Left ventricle myocardium inferior (tissue), 1 donor: ENCODE data around the gene PEF1. TPM values are rescaled to one million over a fixed set of nuclear protein-coding genes. Genes with fewer than 3 reads are reported as not detected.

Source experiments
- DNase-seq: peaks from one replicate; pipeline ENCODE4 v3.0.0-alpha.2; 2020
- H3K27ac ChIP-seq: fragments of 200-600 bp; replicated peaks from 2 replicates; pipeline ENCODE4 v1.8.0; 2021
- H3K27me3 ChIP-seq: fragments of 200-600 bp; 2 replicates; pipeline ENCODE4 v1.8.0; 2021; ENCODE audit warnings: low read depth
- H3K36me3 ChIP-seq: fragments of 200-600 bp; 2 replicates; pipeline ENCODE4 v1.8.0; 2021
- H3K4me1 ChIP-seq: fragments of 200-600 bp; 2 replicates; pipeline ENCODE4 v1.8.0; 2021
- H3K4me3 ChIP-seq: fragments of 200-600 bp; 2 replicates; pipeline ENCODE4 v1.8.0; 2021; ENCODE audit warnings: mild to moderate bottlenecking, moderate library complexity
- H3K9me3 ChIP-seq: fragments of 200-600 bp; replicated peaks from 2 replicates; pipeline ENCODE4 v1.8.0; 2021
- intact Hi-C: fragments of 100-400 bp; cut with micrococcal nuclease; formaldehyde crosslinking; loops from one replicate; pipeline ENCODE4 v1.11.0; 2022
- total RNA-seq: library from RNA; stranded (reverse); fragmentation: NEBNext Ultra II Directional; extraction: Animal tissue kit (Norgen Biotek cat#: 25700); gene quantifications from one replicate; pipeline ENCODE4 v1.2.1, GENCODE V29; 2021
- TF ChIP-seq, protein P1 (sequence below): fragments of 200-600 bp; IDR thresholded peaks from 2 replicates; pipeline ENCODE4 v1.8.0; 2021; ENCODE audit warnings: antibody characterized with exemption, mild to moderate bottlenecking, borderline replicate concordance
- donor health status: DM: no; HTN: yes; CAD: no; lungs with severe emphysema.

Gene PEF1
- total RNA-seq, 1 donor from 2014 or later, result 36.4 TPM

DNA sequence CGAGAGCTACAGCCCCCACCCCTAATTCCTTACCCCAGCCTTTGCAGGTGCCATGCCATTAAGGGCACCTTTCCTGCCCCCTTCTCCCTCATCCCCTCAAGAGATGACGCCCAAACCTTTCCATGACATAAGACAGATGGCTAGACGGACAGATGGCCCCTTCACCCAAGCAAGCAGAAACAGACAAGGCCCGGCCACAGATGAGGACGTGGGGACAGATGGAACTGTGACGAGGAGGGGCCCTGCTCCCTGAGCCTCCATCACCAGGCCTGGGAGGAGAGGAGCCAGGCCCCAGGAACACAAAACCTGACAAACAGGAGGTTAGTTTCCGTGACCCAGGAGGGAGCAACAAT lies 24.7 kb upstream of the PEF1 start:
- H3K9me3 ChIP-seq, result no peaks in the 10 kb centered on the region
- no peaks in the 10 kb centered on the region for H3K27me3 ChIP-seq
- no peak for DNase-seq
- H3K4me1 ChIP-seq, result peaks cover 76% of the 10 kb centered on the region
- peak overlapping the region; percentile 81 for H3K27ac ChIP-seq
- TF ChIP-seq, protein P1, sequence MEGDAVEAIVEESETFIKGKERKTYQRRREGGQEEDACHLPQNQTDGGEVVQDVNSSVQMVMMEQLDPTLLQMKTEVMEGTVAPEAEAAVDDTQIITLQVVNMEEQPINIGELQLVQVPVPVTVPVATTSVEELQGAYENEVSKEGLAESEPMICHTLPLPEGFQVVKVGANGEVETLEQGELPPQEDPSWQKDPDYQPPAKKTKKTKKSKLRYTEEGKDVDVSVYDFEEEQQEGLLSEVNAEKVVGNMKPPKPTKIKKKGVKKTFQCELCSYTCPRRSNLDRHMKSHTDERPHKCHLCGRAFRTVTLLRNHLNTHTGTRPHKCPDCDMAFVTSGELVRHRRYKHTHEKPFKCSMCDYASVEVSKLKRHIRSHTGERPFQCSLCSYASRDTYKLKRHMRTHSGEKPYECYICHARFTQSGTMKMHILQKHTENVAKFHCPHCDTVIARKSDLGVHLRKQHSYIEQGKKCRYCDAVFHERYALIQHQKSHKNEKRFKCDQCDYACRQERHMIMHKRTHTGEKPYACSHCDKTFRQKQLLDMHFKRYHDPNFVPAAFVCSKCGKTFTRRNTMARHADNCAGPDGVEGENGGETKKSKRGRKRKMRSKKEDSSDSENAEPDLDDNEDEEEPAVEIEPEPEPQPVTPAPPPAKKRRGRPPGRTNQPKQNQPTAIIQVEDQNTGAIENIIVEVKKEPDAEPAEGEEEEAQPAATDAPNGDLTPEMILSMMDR, result no peak
- peak overlapping the region; percentile 61 for H3K4me3 ChIP-seq
- no peaks in the 10 kb centered on the region for H3K36me3 ChIP-seq
- intact Hi-C loops, result loop anchor here (5.0 kb wide), 1 partner anchor 43 kb away; no protein-coding TSS in a partner anchor

DNA sequence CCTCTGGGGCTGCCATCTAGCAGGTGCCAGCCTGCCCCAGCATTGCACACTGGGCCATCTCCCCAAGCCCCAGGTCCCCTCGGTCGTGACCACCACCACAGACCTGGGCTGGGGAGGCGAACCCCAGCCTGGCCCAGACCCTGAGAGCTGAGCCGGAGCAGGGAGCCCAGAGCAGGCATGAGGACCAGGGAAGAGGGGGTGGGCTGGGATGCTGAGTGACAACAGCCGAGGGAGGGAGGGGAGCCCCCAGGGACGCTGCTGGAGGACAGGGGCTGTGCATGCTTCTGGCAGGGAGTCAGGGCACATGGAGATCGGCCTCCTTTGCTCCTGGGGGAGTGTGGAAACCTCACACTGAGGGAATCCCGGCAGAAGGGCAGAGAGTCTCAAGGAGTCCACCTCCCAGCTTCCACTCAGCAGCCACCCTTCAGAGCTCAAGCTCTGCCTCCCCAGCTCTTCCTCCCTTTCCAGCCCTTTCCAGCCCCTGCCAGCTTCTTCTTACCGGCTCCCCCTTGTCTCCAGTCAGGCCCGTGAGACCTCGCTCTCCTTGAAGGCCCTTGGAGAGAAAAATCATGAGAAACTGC lies 23.7 kb upstream of the PEF1 start:
- no peaks in the 10 kb centered on the region for H3K27me3 ChIP-seq
- TF ChIP-seq, protein P1, result no peak
- no peak overlapping the region for H3K27ac ChIP-seq
- intact Hi-C loops, result loop anchor here (5.0 kb wide), 1 partner anchor 44 kb away; no protein-coding TSS in a partner anchor
- DNase-seq, result no peak
- no peak overlapping the region for H3K4me3 ChIP-seq
- H3K36me3 ChIP-seq, result no peaks in the 10 kb centered on the region
- H3K4me1 ChIP-seq, result peaks cover 66% of the 10 kb centered on the region
- H3K9me3 ChIP-seq, result no peaks in the 10 kb centered on the region

DNA sequence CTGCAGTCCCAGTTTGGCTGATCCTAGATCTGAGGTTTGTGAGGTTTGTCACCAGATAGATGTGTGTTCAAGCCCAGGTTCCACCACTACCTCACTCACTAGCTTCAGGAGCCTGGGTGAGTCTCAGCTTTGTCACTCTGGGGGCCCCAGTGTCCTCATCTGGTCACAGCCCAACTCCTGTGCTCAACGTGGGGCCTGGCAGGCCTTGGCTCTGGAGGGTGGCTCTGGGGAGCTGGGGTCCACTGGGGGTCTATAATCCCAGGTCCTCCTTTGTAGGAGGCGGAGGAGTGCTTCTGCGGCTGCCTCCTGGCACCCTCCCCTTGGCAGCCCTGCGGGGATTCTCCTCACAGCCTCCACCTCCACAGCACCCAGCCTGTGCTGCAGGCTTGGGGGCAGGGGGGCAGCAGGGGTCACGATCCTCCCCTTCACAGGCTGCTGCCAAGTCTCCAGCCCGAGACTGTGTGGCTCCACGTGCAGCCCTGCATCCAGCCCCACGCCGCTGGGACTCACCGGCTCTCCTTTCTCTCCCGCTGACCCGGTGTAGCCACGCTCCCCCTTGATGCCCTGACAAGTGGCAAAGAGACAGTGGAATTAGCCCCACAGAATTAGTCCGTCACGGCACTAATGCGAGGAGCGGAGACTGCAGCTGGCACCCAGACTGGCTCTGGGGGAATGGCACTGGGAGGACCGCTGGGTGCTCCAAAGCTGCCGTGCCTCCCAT lies 22.5 kb upstream of the PEF1 start:
- no peaks in the 10 kb centered on the region for H3K36me3 ChIP-seq
- TF ChIP-seq, protein P1, result no peak
- H3K4me1 ChIP-seq, result peaks cover 54% of the 10 kb centered on the region
- H3K4me3 ChIP-seq, result no peak overlapping the region
- no peak for DNase-seq
- no peak overlapping the region for H3K27ac ChIP-seq
- intact Hi-C loops, result loop anchor here (5.0 kb wide), 1 partner anchor 45 kb away; no protein-coding TSS in a partner anchor
- no peaks in the 10 kb centered on the region for H3K9me3 ChIP-seq
- H3K27me3 ChIP-seq, result no peaks in the 10 kb centered on the region

DNA sequence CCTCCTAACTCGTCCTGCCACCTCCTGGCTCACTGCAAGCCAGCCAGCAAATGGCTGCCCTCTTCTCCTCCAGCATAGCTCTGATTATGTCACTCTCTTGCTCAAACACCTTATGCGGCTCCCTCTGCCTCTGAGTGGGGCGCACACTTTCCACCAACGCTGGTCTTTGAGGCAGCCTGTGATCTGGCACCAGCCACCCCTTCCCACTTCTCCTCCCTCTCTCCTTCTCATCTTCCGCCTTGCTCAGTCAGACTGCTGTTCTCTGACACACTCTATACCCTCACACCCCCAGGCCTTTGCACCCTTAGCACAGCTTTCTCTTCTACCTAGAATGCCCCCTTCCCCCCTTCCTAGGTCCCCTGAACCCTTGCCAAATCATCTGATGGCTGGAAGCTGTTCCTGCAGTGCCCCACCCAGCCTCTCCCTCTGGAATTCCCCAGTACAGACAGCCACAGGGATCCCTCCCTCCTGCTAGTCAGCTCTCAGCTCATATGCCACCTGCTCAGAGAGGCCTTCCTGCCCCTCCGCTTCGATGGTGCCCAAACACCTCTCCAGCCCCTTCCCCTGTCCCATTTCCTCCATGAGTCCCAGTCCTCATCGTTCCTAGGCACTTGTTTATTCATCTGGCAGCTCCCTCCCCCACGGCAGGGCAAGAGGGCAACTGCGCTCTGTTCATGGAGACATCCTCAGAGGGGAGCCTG lies 21.7 kb upstream of the PEF1 start:
- no peak overlapping the region for H3K27ac ChIP-seq
- no peaks in the 10 kb centered on the region for H3K27me3 ChIP-seq
- H3K36me3 ChIP-seq, result no peaks in the 10 kb centered on the region
- TF ChIP-seq, protein P1, result no peak
- no peaks in the 10 kb centered on the region for H3K9me3 ChIP-seq
- no peak for DNase-seq
- intact Hi-C loops, result loop anchor here (5.0 kb wide), 1 partner anchor 46 kb away; no protein-coding TSS in a partner anchor
- H3K4me1 ChIP-seq, result peaks cover 46% of the 10 kb centered on the region
- no peak overlapping the region for H3K4me3 ChIP-seq

DNA sequence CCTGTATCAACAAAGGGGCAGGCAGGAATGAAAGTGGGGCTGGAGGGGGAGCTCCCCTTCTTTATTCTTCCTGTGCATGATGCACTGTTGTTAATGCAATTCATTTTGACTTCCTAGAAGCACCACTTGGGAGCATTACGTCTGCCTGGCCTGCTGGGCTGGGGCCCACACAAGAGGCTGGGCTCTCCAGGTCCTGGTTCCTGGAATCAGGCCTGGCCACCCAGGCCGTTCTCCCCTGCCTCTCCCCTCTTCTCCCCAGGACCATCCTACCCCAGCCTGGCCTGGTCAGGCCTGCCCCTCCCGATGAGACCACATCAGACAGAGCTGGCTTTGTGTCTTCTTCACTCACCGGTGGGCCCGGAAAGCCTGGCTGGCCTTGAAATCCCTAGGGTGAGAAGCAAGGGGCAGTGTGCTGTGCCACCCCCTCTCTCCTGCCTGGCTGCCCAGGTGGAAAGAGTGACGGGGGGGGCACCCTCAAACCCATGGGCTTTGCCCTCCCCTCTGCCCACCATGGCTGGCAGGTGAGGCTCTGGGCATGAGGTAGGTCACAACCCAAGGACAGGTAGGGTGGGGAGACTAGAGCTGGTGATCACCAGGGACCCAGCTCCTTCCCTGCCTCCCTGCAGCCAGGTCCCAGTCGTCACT lies 20.7 kb upstream of the PEF1 start:
- Histone ChIP-seq H3K36me3 (no peaks in the 10 kb centered on the region), H3K27me3 (no peaks in the 10 kb centered on the region), H3K9me3 (no peaks in the 10 kb centered on the region), H3K4me3 (no peak overlapping the region), H3K27ac (no peak overlapping the region), H3K4me1 (peaks cover 36% of the 10 kb centered on the region)
- TF ChIP-seq, protein P1, result no peak
- intact Hi-C loops, result loop anchor here (5.0 kb wide), 1 partner anchor 47 kb away; no protein-coding TSS in a partner anchor
- DNase-seq, result no peak
